ENCODE measurements around the gene ZNF81. TPM values are rescaled to one million over a fixed set of nuclear protein-coding genes. Genes with fewer than 3 reads are reported as not detected.

ZNF81 gene
- total RNA-seq, 1 donor from 2014 or later: 15.4 TPM

- H3K9me3 Mint-ChIP-seq: no peaks in the 10 kb centered on the region
Observed at GRCh38 chrX:47850901-47851300, 14.2 kb downstream of the ZNF81 start.

GRCh38 chrX:47854474-47854873 is 17.8 kb downstream of the ZNF81 start:
- Mint-ChIP-seq H3K4me3 (no peak overlapping the region), H3K27me3 (no peaks in the 10 kb centered on the region), H3K27ac (no peak overlapping the region), H3K36me3 (no peaks in the 10 kb centered on the region), H3K9me3 (no peaks in the 10 kb centered on the region), H3K4me1 (ENCODE audit: unreplicated experiment) (no peaks in the 10 kb centered on the region)
- peak; percentile 65 for TF ChIP-seq CTCF (conservative IDR thresholded peaks at IDR 0.05)
- no peak for DNase-seq (ENCODE audit: extremely low spot score, unreplicated experiment)

More at GRCh38 chrX:47850901-47851300, 14.2 kb downstream of the ZNF81 start:
- no peaks in the 10 kb centered on the region for H3K27me3 Mint-ChIP-seq
- no peak overlapping the region for H3K4me3 Mint-ChIP-seq
- no peaks in the 10 kb centered on the region for H3K4me1 Mint-ChIP-seq (ENCODE audit: unreplicated experiment)
- no peaks in the 10 kb centered on the region for H3K36me3 Mint-ChIP-seq
- no peak for TF ChIP-seq CTCF (conservative IDR thresholded peaks at IDR 0.05)
- DNase-seq (ENCODE audit: extremely low spot score, unreplicated experiment): no peak
- no peak overlapping the region for H3K27ac Mint-ChIP-seq

- Mint-ChIP-seq H3K4me1 (ENCODE audit: unreplicated experiment) (no peaks in the 10 kb centered on the region), H3K36me3 (no peaks in the 10 kb centered on the region), H3K27me3 (no peaks in the 10 kb centered on the region), H3K4me3 (no peak overlapping the region), H3K9me3 (no peaks in the 10 kb centered on the region), H3K27ac (no peak overlapping the region)
- TF ChIP-seq CTCF (conservative IDR thresholded peaks at IDR 0.05): no peak
- DNase-seq (ENCODE audit: extremely low spot score, unreplicated experiment): no peak
Observed at GRCh38 chrX:47859686-47860085, 23.0 kb downstream of the ZNF81 start.

- DNase-seq (ENCODE audit: extremely low spot score, unreplicated experiment): no peak
- Mint-ChIP-seq H3K4me3 (no peak overlapping the region), H3K9me3 (no peaks in the 10 kb centered on the region), H3K27me3 (no peaks in the 10 kb centered on the region), H3K4me1 (ENCODE audit: unreplicated experiment) (no peaks in the 10 kb centered on the region), H3K27ac (no peak overlapping the region), H3K36me3 (no peaks in the 10 kb centered on the region)
- no peak for TF ChIP-seq CTCF (conservative IDR thresholded peaks at IDR 0.05)
Observed at GRCh38 chrX:47862680-47863079, 26.0 kb downstream of the ZNF81 start.

- no peaks in the 10 kb centered on the region for H3K36me3 Mint-ChIP-seq
- no peak overlapping the region for H3K4me3 Mint-ChIP-seq
- no peak overlapping the region for H3K27ac Mint-ChIP-seq
- DNase-seq (ENCODE audit: extremely low spot score, unreplicated experiment): no peak
- H3K9me3 Mint-ChIP-seq: no peaks in the 10 kb centered on the region
- no peaks in the 10 kb centered on the region for H3K4me1 Mint-ChIP-seq (ENCODE audit: unreplicated experiment)
- no peaks in the 10 kb centered on the region for H3K27me3 Mint-ChIP-seq
- no peak for TF ChIP-seq CTCF (conservative IDR thresholded peaks at IDR 0.05)
Observed at GRCh38 chrX:47863187-47863586, 26.5 kb downstream of the ZNF81 start.

GRCh38 chrX:47864300-47864699 is 27.6 kb downstream of the ZNF81 start:
- Mint-ChIP-seq H3K27me3 (no peaks in the 10 kb centered on the region), H3K27ac (no peak overlapping the region), H3K4me3 (no peak overlapping the region), H3K4me1 (ENCODE audit: unreplicated experiment) (no peaks in the 10 kb centered on the region), H3K9me3 (no peaks in the 10 kb centered on the region), H3K36me3 (no peaks in the 10 kb centered on the region)
- no peak for DNase-seq (ENCODE audit: extremely low spot score, unreplicated experiment)
- no peak for TF ChIP-seq CTCF (conservative IDR thresholded peaks at IDR 0.05)
